ENCODE results near the gene TESMIN.

TESMIN gene

DNA sequence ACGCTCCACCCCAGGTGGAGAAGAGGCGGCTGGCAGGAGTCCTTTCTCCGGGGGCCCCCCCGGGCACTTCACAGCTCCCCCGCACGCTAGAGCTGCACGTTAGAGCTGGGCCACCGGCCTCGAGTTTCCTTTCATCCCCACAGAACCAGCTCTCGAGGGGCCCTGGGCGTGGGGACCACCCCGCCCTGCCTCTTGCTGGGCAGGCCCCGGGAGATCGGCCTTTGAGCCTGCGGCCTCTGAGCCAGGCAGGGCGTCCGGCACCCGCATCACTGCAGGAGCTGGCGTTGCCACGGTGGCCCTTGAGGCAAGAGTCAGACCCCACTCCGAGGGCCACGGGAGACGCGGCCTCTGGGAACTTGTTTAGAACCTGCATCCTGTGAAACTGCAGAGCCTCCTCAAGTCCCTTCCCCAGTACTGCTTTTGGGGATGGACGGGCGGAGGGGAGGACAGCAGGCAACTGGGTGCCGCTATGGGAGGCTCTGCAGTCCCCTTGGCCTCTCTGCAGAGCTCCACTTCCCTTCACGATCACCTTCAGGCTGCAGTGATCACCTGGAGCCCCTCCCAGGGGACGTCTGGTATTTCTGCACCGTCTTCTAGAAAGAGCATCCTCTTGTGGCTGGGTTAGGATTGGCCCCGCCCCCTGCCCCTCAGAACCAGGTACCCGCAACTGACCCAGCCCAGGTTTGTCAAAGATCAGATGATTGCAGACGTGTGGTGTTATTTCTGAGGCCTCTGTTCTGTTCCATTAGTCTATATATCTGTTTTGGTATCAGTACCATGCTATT is 80.9 kb downstream of the TESMIN start:
- Mint-ChIP-seq H3K4me1 (ENCODE audit: low read depth) (no peaks in the 10 kb centered on the region), H3K4me3 (no peak overlapping the region), H3K27me3 (peaks cover 14% of the 10 kb centered on the region), H3K36me3 (ENCODE audit: low read depth) (no peaks in the 10 kb centered on the region), H3K27ac (no peak overlapping the region), H3K9me3 (no peaks in the 10 kb centered on the region)

DNA sequence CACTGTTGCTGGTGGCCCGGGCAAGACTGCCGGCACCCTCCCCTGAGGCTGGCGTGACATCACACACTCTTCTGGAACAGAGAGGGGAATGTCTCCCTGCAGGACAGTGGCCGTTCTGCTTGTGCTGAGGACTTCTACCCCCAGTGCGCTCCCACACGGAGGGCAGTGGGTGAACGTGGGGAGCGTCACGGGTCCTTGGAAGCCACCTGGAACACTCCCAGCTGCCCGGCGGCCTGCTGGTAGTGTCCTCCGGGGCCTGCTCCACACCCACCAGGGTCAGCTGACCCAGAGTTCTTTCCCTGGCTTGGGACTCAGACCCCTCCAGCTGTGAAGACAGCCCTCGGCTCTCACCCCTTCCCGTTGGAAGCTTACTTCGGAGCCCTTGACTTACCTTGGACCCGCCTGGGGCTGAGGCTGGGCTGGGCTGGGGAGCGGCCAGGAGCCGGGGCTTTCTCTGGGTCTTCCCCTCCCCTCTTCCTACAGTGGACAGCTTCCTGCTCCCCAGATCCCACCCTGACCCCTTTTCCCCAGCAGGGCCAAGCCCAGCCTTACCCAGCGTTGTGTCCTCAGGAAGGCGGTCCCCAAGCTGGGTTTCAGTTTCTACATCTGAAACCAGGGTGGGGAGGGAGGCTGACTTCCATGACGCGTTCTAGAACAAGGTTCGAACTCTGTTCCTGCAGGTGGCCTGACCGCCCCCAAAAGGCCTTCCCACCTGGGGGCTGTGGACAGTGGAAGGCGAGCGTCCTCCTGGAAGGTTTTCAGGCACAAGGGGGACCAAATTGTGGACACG is 81.8 kb downstream of the TESMIN start:
- Mint-ChIP-seq H3K4me3 (no peak overlapping the region), H3K9me3 (no peaks in the 10 kb centered on the region), H3K27me3 (peaks cover 12% of the 10 kb centered on the region), H3K4me1 (ENCODE audit: low read depth) (no peaks in the 10 kb centered on the region), H3K27ac (no peak overlapping the region), H3K36me3 (ENCODE audit: low read depth) (no peaks in the 10 kb centered on the region)

DNA sequence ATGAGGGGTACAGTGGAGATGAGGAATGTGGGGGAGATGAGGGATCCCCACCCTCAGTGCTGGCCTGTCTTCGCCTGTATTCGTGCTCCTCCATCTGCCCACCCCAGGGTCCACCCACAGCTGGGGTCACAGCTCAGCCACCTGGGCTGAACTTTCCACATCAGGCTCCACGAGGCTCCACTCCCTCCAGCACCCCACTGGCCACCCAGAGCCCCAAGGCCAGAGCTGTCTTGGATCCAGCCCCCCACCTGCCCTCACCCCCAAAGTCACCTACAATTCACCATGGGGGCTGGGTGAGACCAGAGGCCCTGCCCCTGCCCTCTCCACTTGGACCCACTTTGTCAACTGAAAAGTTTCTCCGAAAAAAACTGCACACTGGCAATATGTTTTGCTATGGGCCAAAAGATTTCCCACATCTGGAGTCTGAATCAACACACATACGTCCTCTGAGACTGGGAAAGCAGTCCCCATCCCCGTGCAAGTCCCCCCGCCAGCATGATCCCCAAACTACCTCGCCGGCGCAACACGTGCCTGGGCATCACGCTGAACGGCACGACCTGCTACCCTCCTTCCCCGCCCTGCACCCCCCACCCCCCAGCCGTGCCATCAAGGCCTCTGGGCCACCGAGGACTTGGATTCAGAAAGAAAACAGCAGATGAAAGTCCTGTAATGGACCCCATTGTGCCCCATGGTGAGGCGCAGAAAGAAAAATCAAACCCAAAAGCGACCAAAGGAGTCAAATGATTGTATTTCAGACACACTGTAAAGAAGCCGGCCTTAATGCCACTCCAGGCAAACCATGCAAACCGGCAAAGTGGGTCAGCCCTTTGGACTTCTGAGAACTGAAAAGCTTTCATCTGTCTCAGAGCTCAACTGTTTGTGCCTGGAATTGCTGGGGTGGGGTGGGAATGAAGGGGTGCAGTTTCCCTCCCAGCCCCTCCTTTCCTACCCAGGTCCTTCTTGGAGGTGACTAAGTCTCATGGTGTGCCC is 83.5 kb downstream of the TESMIN start:
- Mint-ChIP-seq H3K27ac (no peak overlapping the region), H3K4me1 (ENCODE audit: low read depth) (no peaks in the 10 kb centered on the region), H3K27me3 (peaks cover 2% of the 10 kb centered on the region), H3K4me3 (no peak overlapping the region), H3K9me3 (no peaks in the 10 kb centered on the region), H3K36me3 (ENCODE audit: low read depth) (no peaks in the 10 kb centered on the region)

DNA sequence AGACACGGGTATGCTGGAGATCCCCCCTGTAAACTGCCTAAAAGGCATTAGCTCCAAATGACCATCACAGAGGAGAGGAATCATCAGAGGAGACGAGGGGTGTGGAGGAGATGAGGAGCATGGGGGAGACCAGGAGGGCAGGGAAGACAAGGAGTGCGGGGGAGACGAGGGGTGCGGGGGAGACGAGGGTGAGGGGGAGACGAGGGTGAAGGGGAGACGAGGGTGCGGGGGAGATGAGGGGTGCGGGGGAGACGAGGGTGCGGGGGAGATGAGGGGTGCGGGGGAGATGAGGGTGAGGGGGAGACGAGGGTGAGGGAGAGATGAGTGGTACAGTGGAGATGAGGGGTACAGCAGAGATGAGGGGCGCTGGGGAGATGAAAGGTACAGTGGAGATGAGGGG is 84.5 kb downstream of the TESMIN start:
- no peaks in the 10 kb centered on the region for H3K9me3 Mint-ChIP-seq
- no peak overlapping the region for H3K27ac Mint-ChIP-seq
- no peaks in the 10 kb centered on the region for H3K4me1 Mint-ChIP-seq (ENCODE audit: low read depth)
- no peaks in the 10 kb centered on the region for H3K36me3 Mint-ChIP-seq (ENCODE audit: low read depth)
- no peak overlapping the region for H3K4me3 Mint-ChIP-seq
- H3K27me3 Mint-ChIP-seq = no peaks in the 10 kb centered on the region

DNA sequence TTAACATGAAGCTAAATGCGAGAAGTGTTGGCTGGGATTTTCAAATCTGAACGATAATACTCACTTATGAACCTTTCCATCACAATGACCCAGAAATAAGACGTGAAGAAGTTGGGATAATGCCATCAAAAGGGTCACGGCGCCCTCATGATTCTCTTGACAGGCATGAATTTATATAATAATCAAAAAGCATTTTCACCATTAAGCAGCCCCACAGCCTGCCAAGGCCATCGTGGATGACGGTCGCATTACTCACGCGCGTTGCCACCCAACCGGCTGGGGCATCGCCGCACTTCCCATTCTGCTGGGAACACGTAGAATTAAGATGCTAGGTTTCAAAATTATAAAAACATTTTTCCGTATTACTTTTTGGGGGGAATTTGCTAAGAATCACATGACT is 85.9 kb downstream of the TESMIN start:
- H3K27me3 Mint-ChIP-seq = peaks cover 2% of the 10 kb centered on the region
- H3K36me3 Mint-ChIP-seq (ENCODE audit: low read depth) = no peaks in the 10 kb centered on the region
- no peaks in the 10 kb centered on the region for H3K4me1 Mint-ChIP-seq (ENCODE audit: low read depth)

DNA sequence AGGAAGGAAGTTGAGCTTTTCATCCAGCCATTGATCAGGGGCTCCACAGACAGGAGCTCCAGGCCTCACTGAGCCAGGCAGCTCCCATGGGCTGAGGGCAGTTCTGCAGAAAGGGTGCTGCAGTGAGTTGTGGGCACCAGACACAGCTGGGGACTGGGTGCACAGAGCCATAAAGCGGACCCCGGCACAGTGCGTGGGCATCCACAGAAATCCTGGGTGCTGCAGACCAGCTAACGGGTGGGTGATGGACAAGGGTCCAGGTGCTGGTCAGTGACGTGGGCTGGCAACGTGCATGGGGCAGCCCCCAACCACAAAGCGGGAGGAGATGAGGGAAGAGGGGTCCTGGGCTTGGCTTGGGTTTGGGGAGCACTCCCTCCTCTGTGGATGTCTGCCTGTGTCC is 86.4 kb downstream of the TESMIN start:
- Mint-ChIP-seq H3K4me1 (ENCODE audit: low read depth) (no peaks in the 10 kb centered on the region), H3K4me3 (no peak overlapping the region), H3K27ac (no peak overlapping the region), H3K36me3 (ENCODE audit: low read depth) (no peaks in the 10 kb centered on the region), H3K27me3 (peaks cover 3% of the 10 kb centered on the region), H3K9me3 (no peaks in the 10 kb centered on the region)

More for the DNA sequence above, 85.9 kb downstream of the TESMIN start:
- no peaks in the 10 kb centered on the region for H3K9me3 Mint-ChIP-seq
- H3K27ac Mint-ChIP-seq = no peak overlapping the region
- no peak overlapping the region for H3K4me3 Mint-ChIP-seq

DNA sequence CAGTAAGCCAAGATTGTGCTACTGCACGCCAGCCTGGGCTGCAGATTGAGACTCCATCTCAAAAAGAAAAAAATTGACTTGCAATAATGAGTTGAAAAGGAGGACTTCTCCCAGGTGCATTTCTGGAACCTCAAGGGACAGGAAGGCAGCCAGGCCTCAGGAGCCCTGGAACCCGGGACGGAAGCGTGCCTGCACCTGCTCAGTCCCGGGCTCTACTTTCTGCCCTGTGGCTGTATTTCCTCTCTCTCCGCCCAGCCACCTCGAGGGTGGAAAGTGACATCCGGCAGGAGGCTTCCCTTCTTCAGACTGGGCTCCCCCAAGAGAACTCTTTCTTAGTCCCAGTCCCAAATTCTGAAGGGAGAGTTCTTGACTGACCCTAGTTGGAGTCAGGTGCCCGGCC is 87.2 kb downstream of the TESMIN start:
- H3K36me3 Mint-ChIP-seq (ENCODE audit: low read depth) = no peaks in the 10 kb centered on the region
- H3K4me1 Mint-ChIP-seq (ENCODE audit: low read depth) = no peaks in the 10 kb centered on the region
- H3K4me3 Mint-ChIP-seq = no peak overlapping the region
- no peak overlapping the region for H3K27ac Mint-ChIP-seq
- H3K27me3 Mint-ChIP-seq = peaks cover 3% of the 10 kb centered on the region
- H3K9me3 Mint-ChIP-seq = no peaks in the 10 kb centered on the region

DNA sequence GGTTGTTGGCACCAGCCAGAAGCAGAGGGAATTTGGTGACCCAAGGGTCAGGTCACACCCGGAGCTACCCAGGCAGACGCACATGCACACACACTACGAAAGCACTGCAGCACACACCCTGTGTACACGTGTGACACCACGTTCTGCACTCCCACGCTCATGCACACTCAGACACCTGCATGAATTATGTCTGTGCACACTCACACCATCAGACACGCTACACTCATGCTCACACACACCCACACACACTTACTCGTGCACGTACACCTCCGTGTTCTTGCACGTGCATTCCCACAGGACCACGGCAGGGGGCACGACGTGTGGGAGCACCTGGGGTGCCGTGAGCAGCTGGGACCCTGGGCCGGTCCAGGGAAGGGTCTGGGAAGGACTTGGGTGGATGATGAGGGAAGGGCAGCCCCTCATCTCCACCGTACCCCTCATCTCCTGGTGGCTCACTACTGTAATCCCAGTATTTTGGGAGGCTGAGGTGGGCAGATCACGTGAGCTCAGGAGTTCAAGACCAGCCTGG is 87.8 kb downstream of the TESMIN start:
- Mint-ChIP-seq H3K9me3 (no peaks in the 10 kb centered on the region), H3K27me3 (peaks cover 3% of the 10 kb centered on the region), H3K27ac (no peak overlapping the region), H3K4me1 (ENCODE audit: low read depth) (no peaks in the 10 kb centered on the region), H3K4me3 (no peak overlapping the region), H3K36me3 (ENCODE audit: low read depth) (no peaks in the 10 kb centered on the region)

DNA sequence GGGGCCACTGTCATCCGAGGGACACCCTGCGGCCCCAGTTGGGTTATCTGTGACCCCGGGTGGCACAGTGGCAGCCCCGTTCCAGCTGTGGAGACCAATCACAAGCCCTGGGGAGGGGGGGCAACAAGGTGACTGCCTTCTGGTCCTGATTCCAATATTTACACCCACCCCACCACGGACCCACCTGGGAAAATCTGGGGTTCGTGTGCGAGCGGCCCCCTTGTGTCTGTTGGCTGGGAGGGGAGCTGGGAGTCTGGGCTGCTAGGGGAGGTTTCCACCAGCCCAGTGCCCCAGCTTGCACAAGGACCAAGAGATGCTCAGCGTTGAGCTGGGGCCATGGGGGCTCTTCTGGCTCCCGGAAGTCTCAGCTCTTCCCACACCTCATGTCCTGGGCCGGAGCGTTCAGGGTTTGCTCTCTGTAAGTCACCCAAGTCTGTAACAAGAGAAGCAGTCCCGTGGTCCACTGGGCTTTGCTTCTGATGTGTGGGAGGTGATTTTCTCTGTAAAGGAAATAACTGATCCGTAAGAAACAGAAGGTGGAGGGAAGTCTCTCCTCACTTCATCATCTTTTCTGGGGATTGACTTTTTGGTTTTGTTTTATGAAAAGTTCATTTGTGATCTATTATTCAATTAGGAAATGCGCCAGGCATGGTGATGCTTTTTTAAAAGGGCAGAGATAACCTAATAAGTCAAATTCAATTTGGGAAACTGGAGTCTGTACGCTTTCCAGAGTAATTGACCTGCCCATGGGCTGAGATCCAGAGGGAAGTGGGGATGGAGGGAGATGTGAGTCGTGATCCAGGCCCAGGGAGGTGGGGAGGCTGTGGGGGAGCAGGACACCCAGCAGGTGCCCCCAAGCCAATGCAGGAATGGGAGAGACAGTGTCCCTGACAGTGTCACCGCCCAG is 89.4 kb downstream of the TESMIN start:
- H3K27ac Mint-ChIP-seq = no peak overlapping the region
- H3K4me1 Mint-ChIP-seq (ENCODE audit: low read depth) = no peaks in the 10 kb centered on the region
- no peaks in the 10 kb centered on the region for H3K36me3 Mint-ChIP-seq (ENCODE audit: low read depth)
- no peak overlapping the region for H3K4me3 Mint-ChIP-seq
- H3K27me3 Mint-ChIP-seq = peaks cover 3% of the 10 kb centered on the region
- H3K9me3 Mint-ChIP-seq = no peaks in the 10 kb centered on the region

DNA sequence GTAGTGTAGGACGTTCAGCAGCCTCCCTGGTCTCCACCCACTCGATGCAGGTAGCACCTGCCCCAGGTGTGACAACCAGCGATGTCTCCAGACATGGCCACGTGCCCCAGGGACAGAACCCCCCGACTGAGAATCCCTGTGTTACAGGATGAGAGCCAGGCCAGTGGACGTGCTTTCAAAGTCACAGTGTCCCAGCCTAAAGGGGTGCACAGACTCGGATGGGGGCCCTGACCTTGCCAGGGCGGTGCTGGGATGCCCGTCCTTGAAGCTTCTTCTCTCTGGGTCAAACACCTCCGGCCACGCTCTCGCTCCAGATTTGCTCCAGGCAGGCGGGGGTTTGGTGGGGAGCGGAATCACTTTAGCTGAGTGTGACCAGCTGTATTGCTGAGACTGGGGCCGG is 90.3 kb downstream of the TESMIN start:
- Mint-ChIP-seq H3K27ac (no peak overlapping the region), H3K9me3 (no peaks in the 10 kb centered on the region), H3K27me3 (peaks cover 3% of the 10 kb centered on the region), H3K4me1 (ENCODE audit: low read depth) (no peaks in the 10 kb centered on the region), H3K4me3 (no peak overlapping the region), H3K36me3 (ENCODE audit: low read depth) (no peaks in the 10 kb centered on the region)

DNA sequence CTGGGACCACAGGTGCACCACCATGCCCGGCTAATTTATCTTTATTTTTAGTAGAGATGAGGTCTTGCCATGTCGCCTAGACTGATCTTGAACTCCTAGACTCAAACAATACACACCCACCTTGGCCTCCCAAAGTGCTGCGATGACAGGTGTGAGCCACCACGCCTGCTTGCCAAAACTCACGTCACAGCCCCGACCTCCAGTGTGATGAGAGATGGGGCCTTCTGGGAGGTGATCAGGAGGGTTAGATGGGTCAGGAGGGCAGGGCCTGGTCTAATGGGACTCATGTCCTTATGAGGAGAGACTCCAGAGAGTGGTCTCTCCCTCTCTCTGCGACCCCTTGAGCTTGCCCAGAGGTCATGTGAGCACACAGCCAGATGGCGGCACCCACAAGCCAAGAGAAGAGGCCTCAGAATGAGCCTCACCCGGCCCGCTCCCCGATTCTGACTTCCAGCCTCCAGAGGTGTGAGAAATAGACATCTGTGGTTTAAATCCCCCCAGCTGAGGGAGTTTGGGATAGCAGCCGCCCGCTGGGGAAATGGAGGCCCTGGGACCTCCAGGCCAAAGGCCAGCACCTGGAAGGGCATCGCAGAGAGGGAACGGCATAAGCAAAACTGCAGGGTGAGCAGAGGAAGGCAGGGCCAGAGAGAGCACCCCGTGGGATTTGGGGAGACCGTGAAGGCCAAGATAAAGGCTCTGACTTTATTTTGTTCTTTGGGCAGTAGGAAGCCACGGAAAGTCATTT is 91.1 kb downstream of the TESMIN start:
- peaks cover 3% of the 10 kb centered on the region for H3K27me3 Mint-ChIP-seq
- no peaks in the 10 kb centered on the region for H3K9me3 Mint-ChIP-seq
- H3K27ac Mint-ChIP-seq = no peak overlapping the region
- no peak overlapping the region for H3K4me3 Mint-ChIP-seq
- H3K4me1 Mint-ChIP-seq (ENCODE audit: low read depth) = no peaks in the 10 kb centered on the region
- no peaks in the 10 kb centered on the region for H3K36me3 Mint-ChIP-seq (ENCODE audit: low read depth)

DNA sequence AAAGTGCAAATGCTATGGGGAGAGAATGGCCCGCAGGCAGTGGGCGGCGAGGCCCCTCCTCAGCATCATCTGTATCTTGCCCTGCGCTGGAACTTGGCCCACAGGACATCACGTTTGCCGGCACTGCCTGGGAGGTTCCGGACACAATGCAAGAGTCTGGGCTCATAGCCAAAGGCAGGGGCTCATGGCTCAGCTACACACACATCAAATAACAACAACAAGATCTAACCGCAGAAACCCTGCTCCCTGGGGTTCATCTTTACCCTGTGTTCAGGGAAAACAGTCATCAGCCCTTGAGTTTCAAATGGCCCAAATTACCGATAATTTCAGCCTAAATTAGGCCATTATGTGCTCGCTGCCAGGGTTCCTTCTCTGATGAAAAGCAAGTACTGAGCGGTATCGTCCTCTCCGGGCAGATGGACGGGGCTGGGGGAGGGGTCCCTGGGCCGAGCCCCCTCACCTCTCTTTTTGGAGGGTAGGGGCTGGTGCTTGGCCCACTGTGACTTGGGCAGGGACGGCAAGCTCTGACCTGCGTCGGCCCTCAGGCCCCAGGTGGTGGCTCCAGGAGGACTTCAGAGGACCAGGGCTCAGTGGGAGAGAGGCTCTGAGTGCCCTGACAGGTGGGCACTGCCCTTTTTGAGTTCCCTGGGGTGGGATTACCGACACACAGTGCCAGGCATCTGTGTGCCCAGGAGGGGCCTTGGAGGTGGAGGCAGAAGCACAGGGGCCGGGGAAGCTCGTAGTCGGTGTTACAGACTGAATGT is 92.0 kb downstream of the TESMIN start:
- Mint-ChIP-seq H3K9me3 (no peaks in the 10 kb centered on the region), H3K27ac (no peak overlapping the region), H3K4me1 (ENCODE audit: low read depth) (no peaks in the 10 kb centered on the region), H3K36me3 (ENCODE audit: low read depth) (no peaks in the 10 kb centered on the region), H3K4me3 (no peak overlapping the region), H3K27me3 (peaks cover 3% of the 10 kb centered on the region)

DNA sequence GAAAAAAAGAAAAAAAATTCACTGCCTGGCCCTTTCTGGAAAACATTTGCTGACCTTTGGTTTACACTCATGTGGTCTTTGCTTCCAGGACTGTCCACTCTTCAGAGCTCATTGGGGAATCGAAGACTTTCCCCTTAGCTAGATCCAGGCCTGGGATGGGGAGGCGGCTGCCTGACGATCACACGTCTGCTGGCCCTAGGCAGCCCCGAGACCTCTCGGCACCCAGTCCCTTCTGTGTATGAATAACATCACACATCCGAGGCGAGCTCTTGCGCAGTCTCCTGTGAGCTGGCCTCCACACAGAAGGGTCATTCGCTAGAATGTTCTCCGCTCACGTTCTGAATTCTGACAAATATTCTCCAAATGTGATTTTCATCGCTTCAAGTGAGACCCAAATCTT is 92.7 kb downstream of the TESMIN start:
- H3K27me3 Mint-ChIP-seq = peaks cover 3% of the 10 kb centered on the region

More for the DNA sequence above, 92.7 kb downstream of the TESMIN start:
- Mint-ChIP-seq H3K27ac (no peak overlapping the region), H3K4me3 (no peak overlapping the region), H3K36me3 (ENCODE audit: low read depth) (no peaks in the 10 kb centered on the region), H3K9me3 (no peaks in the 10 kb centered on the region), H3K4me1 (ENCODE audit: low read depth) (no peaks in the 10 kb centered on the region)
